Caco-2 (cell line): ENCODE data around the gene MYL7. TPM values are rescaled to one million over a fixed set of nuclear protein-coding genes. Genes with fewer than 3 reads are reported as not detected.
"Not testable (repeated sequence)": the region's sequence is repeated elsewhere in the genome, so short reads cannot be mapped to it uniquely, and the experiment has no call there.

Experiments
- BruUV-seq: library from RNA; stranded (reverse); fragments of 400-500 nt; replicated peaks from 2 replicates; lab custom pipeline; 2021; lab: Mats Ljungman, UMichigan
- CTCF ChIA-PET: fragments of 300-600 bp; sonication (Branson Sonifier 250); formaldehyde crosslinking; loops from one replicate; lab custom pipeline; 2022; ENCODE audit warnings: antibody characterized with exemption; lab: Charles Lee
- POLR2A ChIA-PET: fragments of 300-600 bp; sonication (Branson Sonifier 250); formaldehyde crosslinking; loops from one replicate; lab custom pipeline; 2022; ENCODE audit warnings: antibody characterized with exemption; lab: Charles Lee
- DNase-seq, 2 experiments: peaks; one replicate each; pipeline versions ENCODE4 v3.0.0 to v3.0.0-alpha.2; 2020 to 2022
- H3K27me3 ChIP-seq: replicated peaks from 2 replicates; pipeline ENCODE4 v1.6.0; 2011; ENCODE audit warnings: low read length; ENCODE audit not compliant: control insufficient read depth, insufficient read depth
- H3K36me3 ChIP-seq: 2 replicates; pipeline ENCODE4 v1.5.1; 2011; ENCODE audit warnings: low read length; ENCODE audit not compliant: control insufficient read depth, insufficient read depth
- H3K4me1 ChIP-seq: fragments of 250-450 bp; sonication (Bioruptor Pico); 2 replicates; pipeline ENCODE4 v1.5.1; 2020; ENCODE audit warnings: mild to moderate bottlenecking
- H3K4me3 ChIP-seq: 2 replicates; pipeline ENCODE4 v1.5.1; 2011; ENCODE audit warnings: low read depth, mild to moderate bottlenecking, control low read depth, low read length
- H3K9me3 ChIP-seq: fragments of 250-450 bp; sonication (Bioruptor Pico); 2 replicates; pipeline ENCODE4 v1.5.1; 2020; ENCODE audit warnings: mild to moderate bottlenecking, moderate library complexity
- H3K27ac Mint-ChIP-seq: one replicate; pipeline ENCODE4 v1.8.0; 2022; ENCODE audit warnings: mixed read lengths; ENCODE audit not compliant: unreplicated experiment
- H3K27me3 Mint-ChIP-seq: one replicate; pipeline ENCODE4 v1.8.0; 2022; ENCODE audit warnings: mixed read lengths; ENCODE audit not compliant: insufficient read depth, unreplicated experiment
- H3K36me3 Mint-ChIP-seq: one replicate; pipeline ENCODE4 v1.8.0; 2022; ENCODE audit warnings: mild to moderate bottlenecking, mixed read lengths; ENCODE audit not compliant: insufficient read depth, unreplicated experiment
- H3K4me1 Mint-ChIP-seq: one replicate; pipeline ENCODE4 v1.8.0; 2022; ENCODE audit warnings: low read depth, mixed read lengths; ENCODE audit not compliant: unreplicated experiment
- H3K4me3 Mint-ChIP-seq: one replicate; pipeline ENCODE4 v1.8.0; 2022; ENCODE audit warnings: mild to moderate bottlenecking, moderate library complexity, mixed read lengths; ENCODE audit not compliant: unreplicated experiment
- H3K9me3 Mint-ChIP-seq: one replicate; pipeline ENCODE4 v1.8.0; 2022; ENCODE audit warnings: mixed read lengths; ENCODE audit not compliant: unreplicated experiment
- CTCF ChIP-seq, 2 experiments: fragments of 200-600 bp in 1 of 2; IDR thresholded peaks; 1 replicate in 1 of 2; 2 replicates in 1 of 2; pipeline versions ENCODE4 v1.5.1 to v1.8.0; 2011 to 2022; ENCODE audit warnings: antibody characterized with exemption in 1 of 2, control low read depth in 1 of 2, inconsistent platforms in 1 of 2, low read depth in 1 of 2, low read length in 1 of 2, mild to moderate bottlenecking in 1 of 2, moderate library complexity in 1 of 2; ENCODE audit not compliant: insufficient read depth in 1 of 2, severe bottlenecking in 1 of 2, unreplicated experiment in 1 of 2
- intact Hi-C: fragments of 100-400 bp; cut with micrococcal nuclease; formaldehyde crosslinking; loops from one replicate; pipeline ENCODE4 v1.10.0; 2022; ENCODE audit not compliant: unreplicated experiment
- total RNA-seq: library from RNA; stranded (reverse); gene quantifications from 2 replicates; pipeline ENCODE4 v1.2.3, GENCODE V29; 2022

MYL7 gene
- total RNA-seq, 1 experiment from 2014 or later = 16.2 TPM

- CTCF ChIA-PET = no interaction called here
These were observed 31.8 kb upstream of the MYL7 start for GRCh38 chr7:44172803-44173424.

GRCh38 chr7:44172352-44172751 is 31.2 kb upstream of the MYL7 start:
- H3K4me1 Mint-ChIP-seq = no peaks in the 10 kb centered on the region
- H3K27me3 Mint-ChIP-seq = peaks cover 8% of the 10 kb centered on the region
- no TSS peak for BruUV-seq
- no peaks in the 10 kb centered on the region for H3K4me1 ChIP-seq
- no peaks in the 10 kb centered on the region for H3K27me3 ChIP-seq
- H3K4me3 Mint-ChIP-seq = no peak overlapping the region
- H3K36me3 ChIP-seq = no peaks in the 10 kb centered on the region
- H3K9me3 Mint-ChIP-seq = no peaks in the 10 kb centered on the region
- POLR2A ChIA-PET = no interaction called here
- H3K36me3 Mint-ChIP-seq = no peaks in the 10 kb centered on the region
- DNase-seq = no peak
- CTCF ChIA-PET = no interaction called here
- TF ChIP-seq CTCF (IDR thresholded peaks at IDR 0.05; ENCODE audit: insufficient read depth in 1 of 2, low read depth in 1 of 2, low read length in 1 of 2, severe bottlenecking in 1 of 2, unreplicated experiment in 1 of 2) = no peak
- H3K9me3 ChIP-seq = no peaks in the 10 kb centered on the region
- intact Hi-C loops = no loop called here
- H3K27ac Mint-ChIP-seq = no peak overlapping the region
- H3K4me3 ChIP-seq = no peak overlapping the region

More at GRCh38 chr7:44172803-44173424, 31.8 kb upstream of the MYL7 start:
- H3K36me3 ChIP-seq = no peaks in the 10 kb centered on the region
- no peak for TF ChIP-seq CTCF (IDR thresholded peaks at IDR 0.05; ENCODE audit: insufficient read depth in 1 of 2, low read depth in 1 of 2, low read length in 1 of 2, severe bottlenecking in 1 of 2, unreplicated experiment in 1 of 2)
- H3K9me3 ChIP-seq = no peaks in the 10 kb centered on the region
- H3K27ac Mint-ChIP-seq = no peak overlapping the region
- H3K4me3 ChIP-seq = no peak overlapping the region
- no peaks in the 10 kb centered on the region for H3K27me3 ChIP-seq
- BruUV-seq = no TSS peak
- no peak for DNase-seq
- POLR2A ChIA-PET = no interaction called here
- no peaks in the 10 kb centered on the region for H3K4me1 Mint-ChIP-seq
- intact Hi-C loops = no loop called here
- H3K36me3 Mint-ChIP-seq = no peaks in the 10 kb centered on the region
- peaks cover 11% of the 10 kb centered on the region for H3K27me3 Mint-ChIP-seq
- no peaks in the 10 kb centered on the region for H3K9me3 Mint-ChIP-seq
- H3K4me3 Mint-ChIP-seq = no peak overlapping the region
- H3K4me1 ChIP-seq = no peaks in the 10 kb centered on the region

GRCh38 chr7:44171901-44172300 is 30.8 kb upstream of the MYL7 start:
- CTCF ChIA-PET, H3K9me3 Mint-ChIP-seq, BruUV-seq, H3K4me3 ChIP-seq, H3K36me3 Mint-ChIP-seq, H3K4me1 ChIP-seq, H3K36me3 ChIP-seq, H3K9me3 ChIP-seq, DNase-seq, H3K4me3 Mint-ChIP-seq, H3K27ac Mint-ChIP-seq, intact Hi-C loops, POLR2A ChIA-PET, H3K4me1 Mint-ChIP-seq, H3K27me3 ChIP-seq, H3K27me3 Mint-ChIP-seq: not testable (repeated sequence)
